ENCODE data around the gene PITX3.

PITX3 gene

GRCh38 chr10:102185811-102186527 lies 55.3 kb downstream of the PITX3 start:
- no peak for DNase-seq (ENCODE audit: low read depth in 2 of 2, low spot score in 1 of 2)

DNA sequence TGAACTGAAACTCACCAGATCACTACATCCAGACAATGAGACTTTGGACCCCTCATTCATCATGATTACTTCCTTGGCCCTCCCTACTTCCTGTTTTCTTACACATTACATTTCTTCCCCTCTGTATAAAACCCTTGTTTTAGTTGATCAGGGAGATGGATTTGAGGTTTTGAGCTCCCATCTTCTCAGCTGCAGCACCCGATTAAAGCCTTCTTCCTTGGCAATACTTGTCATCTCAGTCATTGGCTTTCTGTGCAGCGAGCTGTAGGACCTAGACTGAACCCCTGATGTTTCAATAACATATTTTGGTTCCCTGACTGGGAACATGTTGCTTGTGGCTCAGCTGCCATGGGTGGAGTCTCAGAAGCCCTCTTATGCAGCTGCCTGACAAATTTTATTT lies 56.0 kb downstream of the PITX3 start:
- DNase-seq (ENCODE audit: low read depth in 2 of 2, low spot score in 1 of 2) = no peak

GRCh38 chr10:102184606-102185005 lies 56.7 kb downstream of the PITX3 start:
- no peak for DNase-seq (ENCODE audit: low read depth in 2 of 2, low spot score in 1 of 2)
